Measurements from ENCODE around the gene NGB.
"Not testable (repeated sequence)": the region's sequence is repeated elsewhere in the genome, so short reads cannot be mapped to it uniquely, and the experiment has no call there.

NGB gene

GRCh38 chr14:77271113-77271710 is at the start of gene NGB:
NGB (minus strand) TSS chr14:77271206; CDS start chr14:77270937, 269 bp downstream.
- no peaks in the 10 kb centered on the region for H3K27me3 ChIP-seq (ENCODE audit: control insufficient read depth, low read length)
- no peaks in the 10 kb centered on the region for H3K9me3 ChIP-seq (ENCODE audit: control insufficient read depth, insufficient read depth, low read length)
- no peaks in the 10 kb centered on the region for H3F3A ChIP-seq (ENCODE audit: control insufficient read depth, insufficient read depth)
- no peak within 1 kb of the TSS for H3K27ac ChIP-seq (ENCODE audit: low read depth, low read length)
- no peak within 1 kb of the TSS for H3K4me2 ChIP-seq (ENCODE audit: low read length)
- H3K4me3 ChIP-seq (ENCODE audit: low read length): no peak within 1 kb of the TSS
- peaks cover 21% of the 10 kb centered on the region for H3K4me1 ChIP-seq (ENCODE audit: control insufficient read depth, low read length)
- TF ChIP-seq EZH2phosphoT487 (IDR thresholded peaks at IDR 0.05; ENCODE audit: borderline replicate concordance, low read length) (no peak), CTCF (IDR thresholded peaks at IDR 0.05; ENCODE audit: low read depth, low read length, poor library complexity, severe bottlenecking) (no peak)
- no peaks in the 10 kb centered on the region for H4K20me1 ChIP-seq (ENCODE audit: control insufficient read depth, insufficient read depth, low read depth, low read length)
- no peaks in the 10 kb centered on the region for H3K79me2 ChIP-seq (ENCODE audit: control insufficient read depth, low read length)
- no peaks in the 10 kb centered on the region for H3K36me3 ChIP-seq (ENCODE audit: control insufficient read depth, low read length)
- no peaks in the 10 kb centered on the region for H3K9me2 ChIP-seq (replicated peaks; ENCODE audit: control insufficient read depth, low read length)

- H3K27ac ChIP-seq (ENCODE audit: low read depth, low read length): peak within 1 kb of the TSS; percentile 92
- no peaks in the 10 kb centered on the region for H3K9me2 ChIP-seq (replicated peaks; ENCODE audit: control insufficient read depth, low read length)
- H3K9me3 ChIP-seq (ENCODE audit: control insufficient read depth, insufficient read depth, low read length): no peaks in the 10 kb centered on the region
- H3K4me2 ChIP-seq (ENCODE audit: low read length): peak within 1 kb of the TSS; percentile 100
- H3K4me3 ChIP-seq (ENCODE audit: low read length): peak within 1 kb of the TSS; percentile 90
- peaks cover 28% of the 10 kb centered on the region for H3K79me2 ChIP-seq (ENCODE audit: control insufficient read depth, low read length)
- peaks cover 5% of the 10 kb centered on the region; the same call in 1 of the 2 replicates for H3F3A ChIP-seq (ENCODE audit: control insufficient read depth, insufficient read depth)
- 0 out of 2 replicates have a peak, but pooled peaks cover 3% of the 10 kb centered on the region for H4K20me1 ChIP-seq (ENCODE audit: control insufficient read depth, insufficient read depth, low read depth, low read length)
- no peaks in the 10 kb centered on the region for H3K27me3 ChIP-seq (ENCODE audit: control insufficient read depth, low read length)
- no peak for TF ChIP-seq EZH2phosphoT487 (IDR thresholded peaks at IDR 0.05; ENCODE audit: borderline replicate concordance, low read length)
- peak; percentile 56 for TF ChIP-seq CTCF (IDR thresholded peaks at IDR 0.05; ENCODE audit: low read depth, low read length, poor library complexity, severe bottlenecking)
- peaks cover 4% of the 10 kb centered on the region for H3K36me3 ChIP-seq (ENCODE audit: control insufficient read depth, low read length)
- H3K4me1 ChIP-seq (ENCODE audit: control insufficient read depth, low read length): peaks cover 24% of the 10 kb centered on the region
These were observed 49.4 kb upstream of the NGB start, which contains the start of gene POMT2 for GRCh38 chr14:77320238-77320935. POMT2 (minus strand) TSS chr14:77320883; CDS start chr14:77320681, 202 bp downstream.

- Histone ChIP-seq H4K20me1 (ENCODE audit: control insufficient read depth, insufficient read depth, low read depth, low read length) (0 out of 2 replicates have a peak, but pooled peaks cover 3% of the 10 kb centered on the region), H3K4me2 (ENCODE audit: low read length) (peak overlapping the region; percentile 100), H3K4me1 (ENCODE audit: control insufficient read depth, low read length) (peaks cover 24% of the 10 kb centered on the region), H3K79me2 (ENCODE audit: control insufficient read depth, low read length) (peaks cover 28% of the 10 kb centered on the region), H3K4me3 (ENCODE audit: low read length) (peak overlapping the region; percentile 90), H3K9me3 (ENCODE audit: control insufficient read depth, insufficient read depth, low read length) (no peaks in the 10 kb centered on the region), H3F3A (ENCODE audit: control insufficient read depth, insufficient read depth) (peaks cover 5% of the 10 kb centered on the region; the same call in 1 of the 2 replicates), H3K36me3 (ENCODE audit: control insufficient read depth, low read length) (peaks cover 4% of the 10 kb centered on the region), H3K9me2 (replicated peaks; ENCODE audit: control insufficient read depth, low read length) (no peaks in the 10 kb centered on the region), H3K27me3 (ENCODE audit: control insufficient read depth, low read length) (no peaks in the 10 kb centered on the region), H3K27ac (ENCODE audit: low read depth, low read length) (no peak overlapping the region)
- no peak for TF ChIP-seq EZH2phosphoT487 (IDR thresholded peaks at IDR 0.05; ENCODE audit: borderline replicate concordance, low read length)
- TF ChIP-seq CTCF (IDR thresholded peaks at IDR 0.05; ENCODE audit: low read depth, low read length, poor library complexity, severe bottlenecking): no peak
These were observed 48.4 kb upstream of the NGB start for GRCh38 chr14:77319422-77319821.

- H3K4me3 ChIP-seq (ENCODE audit: low read length); H3F3A ChIP-seq (ENCODE audit: control insufficient read depth, insufficient read depth); H3K9me3 ChIP-seq (ENCODE audit: control insufficient read depth, insufficient read depth, low read length); H3K36me3 ChIP-seq (ENCODE audit: control insufficient read depth, low read length); H3K4me2 ChIP-seq (ENCODE audit: low read length); H3K27me3 ChIP-seq (ENCODE audit: control insufficient read depth, low read length); H3K27ac ChIP-seq (ENCODE audit: low read depth, low read length); H3K9me2 ChIP-seq (replicated peaks; ENCODE audit: control insufficient read depth, low read length); H4K20me1 ChIP-seq (ENCODE audit: control insufficient read depth, insufficient read depth, low read depth, low read length): not testable (repeated sequence)
- peaks cover 24% of the 10 kb centered on the region for H3K4me1 ChIP-seq (ENCODE audit: control insufficient read depth, low read length)
- peaks cover 28% of the 10 kb centered on the region for H3K79me2 ChIP-seq (ENCODE audit: control insufficient read depth, low read length)
These were observed 47.8 kb upstream of the NGB start for GRCh38 chr14:77318756-77319155.
